ENCODE measurements around the gene NHEJ1.
A peak's percentile ranks its signal among the peaks of the same experiment; 100 is the strongest.
"Not testable (repeated sequence)": the region's sequence is repeated elsewhere in the genome, so short reads cannot be mapped to it uniquely, and the experiment has no call there.

The NHEJ1 gene

DNA sequence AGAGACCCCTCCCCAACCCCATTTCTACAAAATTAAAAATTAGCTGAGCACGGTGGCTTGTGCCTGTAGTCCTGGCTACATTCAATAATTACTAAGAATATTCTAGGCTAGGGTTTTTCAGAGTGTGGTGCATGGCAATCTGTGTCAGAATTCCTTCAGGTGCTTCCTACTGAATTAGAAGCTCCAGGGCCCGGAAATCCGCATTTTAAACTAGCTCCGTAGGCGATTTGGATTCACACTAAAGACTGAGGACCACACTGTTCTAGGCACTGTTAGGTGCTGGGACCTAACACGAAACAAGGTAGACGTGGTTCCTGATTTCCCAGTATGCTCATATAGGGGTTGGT is 45.3 kb upstream of the NHEJ1 start:
- H3K4me3 ChIP-seq (ENCODE audit: control insufficient read depth, low read depth, low read length), result peak overlapping the region; percentile 82
- DNase-seq (ENCODE audit: low read depth), result no peak

DNA sequence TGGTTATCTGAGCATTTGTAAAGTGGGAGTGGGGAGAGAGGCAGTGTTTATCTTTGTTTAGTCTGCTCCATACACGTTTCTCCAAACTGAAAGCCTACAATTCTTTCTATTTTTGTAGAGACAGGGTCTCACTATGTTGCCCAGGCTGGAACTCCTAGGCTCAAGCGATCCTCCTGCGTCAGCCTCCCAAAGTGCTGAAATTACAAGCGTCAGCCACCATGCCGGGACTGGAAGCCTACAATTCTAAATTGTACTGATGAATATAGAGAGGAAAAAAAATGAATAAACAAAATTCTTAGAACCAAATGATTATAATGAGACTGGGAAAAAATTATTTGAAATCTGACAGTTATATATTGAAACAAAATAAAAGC is 44.5 kb upstream of the NHEJ1 start:
- no peak for DNase-seq (ENCODE audit: low read depth)
- no peak overlapping the region for H3K4me3 ChIP-seq (ENCODE audit: control insufficient read depth, low read depth, low read length)
- TF ChIP-seq, protein P1, sequence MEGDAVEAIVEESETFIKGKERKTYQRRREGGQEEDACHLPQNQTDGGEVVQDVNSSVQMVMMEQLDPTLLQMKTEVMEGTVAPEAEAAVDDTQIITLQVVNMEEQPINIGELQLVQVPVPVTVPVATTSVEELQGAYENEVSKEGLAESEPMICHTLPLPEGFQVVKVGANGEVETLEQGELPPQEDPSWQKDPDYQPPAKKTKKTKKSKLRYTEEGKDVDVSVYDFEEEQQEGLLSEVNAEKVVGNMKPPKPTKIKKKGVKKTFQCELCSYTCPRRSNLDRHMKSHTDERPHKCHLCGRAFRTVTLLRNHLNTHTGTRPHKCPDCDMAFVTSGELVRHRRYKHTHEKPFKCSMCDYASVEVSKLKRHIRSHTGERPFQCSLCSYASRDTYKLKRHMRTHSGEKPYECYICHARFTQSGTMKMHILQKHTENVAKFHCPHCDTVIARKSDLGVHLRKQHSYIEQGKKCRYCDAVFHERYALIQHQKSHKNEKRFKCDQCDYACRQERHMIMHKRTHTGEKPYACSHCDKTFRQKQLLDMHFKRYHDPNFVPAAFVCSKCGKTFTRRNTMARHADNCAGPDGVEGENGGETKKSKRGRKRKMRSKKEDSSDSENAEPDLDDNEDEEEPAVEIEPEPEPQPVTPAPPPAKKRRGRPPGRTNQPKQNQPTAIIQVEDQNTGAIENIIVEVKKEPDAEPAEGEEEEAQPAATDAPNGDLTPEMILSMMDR (IDR thresholded peaks at IDR 0.05; ENCODE audit: control insufficient read depth, insufficient read depth, low read depth, low read length, missing control alignments), result no peak

More for the DNA sequence above, 45.3 kb upstream of the NHEJ1 start:
- TF ChIP-seq, protein P1 (IDR thresholded peaks at IDR 0.05; ENCODE audit: control insufficient read depth, insufficient read depth, low read depth, low read length, missing control alignments), result no peak

DNA sequence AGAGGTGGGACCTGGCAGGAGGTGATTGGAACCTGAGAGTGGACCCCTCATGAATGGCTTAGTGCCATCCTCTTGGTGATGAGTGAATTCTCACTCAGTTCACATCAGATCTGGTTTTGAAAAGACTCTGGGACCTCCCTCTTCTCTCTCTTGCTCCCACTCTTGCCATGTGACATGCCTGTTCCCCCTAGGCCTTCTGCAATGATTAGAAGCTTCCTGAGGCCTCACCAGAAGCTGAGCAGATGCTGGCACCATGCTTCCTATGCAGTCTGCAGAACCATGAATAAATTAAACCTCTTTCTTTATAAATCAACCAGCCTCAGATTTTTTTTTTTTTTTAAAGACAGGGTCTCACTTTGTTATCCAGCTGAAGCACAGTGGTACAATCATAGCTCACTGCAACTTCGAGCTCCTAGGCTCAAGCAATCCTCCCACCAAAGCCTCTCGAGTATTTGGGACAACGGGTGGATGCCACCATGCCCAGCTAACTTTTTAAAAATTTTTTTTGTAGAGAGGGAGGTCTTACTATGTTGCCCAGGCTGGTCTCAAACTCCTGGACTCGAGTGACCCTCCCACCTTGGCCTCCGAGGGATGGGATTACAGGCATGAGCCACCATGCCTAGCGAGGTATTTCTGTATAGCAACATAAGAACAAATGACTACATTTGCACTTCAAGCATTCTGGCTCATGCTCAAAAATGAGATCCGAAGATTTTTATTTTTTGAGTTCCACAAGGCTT is 44.0 kb upstream of the NHEJ1 start:
- H3K4me3 ChIP-seq (ENCODE audit: control insufficient read depth, low read depth, low read length), result no peak overlapping the region
- DNase-seq (ENCODE audit: low read depth), result no peak
- TF ChIP-seq, protein P1 (IDR thresholded peaks at IDR 0.05; ENCODE audit: control insufficient read depth, insufficient read depth, low read depth, low read length, missing control alignments), result no peak

DNA sequence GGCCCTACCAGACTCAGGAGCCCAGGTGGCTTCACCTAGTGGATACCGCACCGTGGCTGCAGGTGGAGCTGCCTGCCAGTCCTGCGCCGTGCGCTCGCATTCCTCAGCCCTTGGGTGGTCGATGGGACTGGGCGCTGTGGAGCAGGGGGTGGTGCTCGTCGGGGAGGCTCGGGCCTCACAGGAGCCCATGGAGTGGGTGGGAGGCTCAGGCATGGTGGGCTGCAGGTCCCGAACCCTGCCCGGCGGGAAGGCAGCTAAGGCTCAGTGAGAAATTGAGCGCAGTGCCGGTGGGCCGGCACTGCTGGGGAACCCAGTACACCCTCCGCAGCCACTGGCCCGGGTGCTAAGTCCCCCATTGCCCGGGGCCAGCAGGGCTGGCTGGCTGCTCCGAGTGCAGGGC is 40.7 kb upstream of the NHEJ1 start:
- not testable (repeated sequence) for H3K4me3 ChIP-seq (ENCODE audit: control insufficient read depth, low read depth, low read length); DNase-seq (ENCODE audit: low read depth)

DNA sequence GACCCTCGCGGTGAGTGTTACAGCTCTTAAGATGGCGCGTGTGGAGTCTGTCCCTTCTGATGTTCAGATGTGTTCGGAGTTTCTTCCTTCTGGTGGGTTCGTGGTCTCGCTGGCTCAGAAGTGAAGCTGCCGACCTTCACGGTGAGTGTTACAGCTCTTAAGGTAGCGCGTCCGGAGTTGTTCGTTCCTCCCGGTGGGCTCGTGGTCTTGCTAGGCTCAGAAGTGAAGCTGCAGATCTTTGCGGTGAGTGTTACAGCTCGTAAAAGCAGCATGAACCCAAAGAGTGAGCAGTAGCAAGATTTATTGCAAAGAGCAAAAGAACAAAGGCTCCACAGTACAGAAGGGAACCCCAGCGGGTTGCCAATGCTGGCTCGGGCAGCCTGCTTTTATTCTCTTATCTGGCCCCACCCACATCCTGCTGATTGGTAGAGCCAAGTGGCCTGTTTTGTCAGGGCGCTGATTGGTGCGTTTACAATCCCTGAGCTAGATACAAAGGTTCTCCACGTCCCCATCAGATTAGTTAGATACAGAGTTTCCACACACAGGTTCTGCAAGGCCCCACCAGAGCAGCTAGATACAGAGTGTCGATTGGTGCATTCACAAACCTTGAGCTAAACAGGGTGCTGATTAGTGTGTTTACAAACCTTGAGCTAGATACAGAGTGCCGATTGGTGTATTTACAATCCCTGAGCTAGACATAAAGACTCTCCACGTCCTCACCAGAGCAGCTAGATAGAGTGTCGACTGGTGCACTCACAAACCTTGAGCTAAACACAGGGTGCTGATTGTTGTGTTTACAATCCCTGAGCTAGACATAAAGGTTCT is 40.1 kb upstream of the NHEJ1 start:
- DNase-seq (ENCODE audit: low read depth); H3K4me3 ChIP-seq (ENCODE audit: control insufficient read depth, low read depth, low read length): not testable (repeated sequence)

DNA sequence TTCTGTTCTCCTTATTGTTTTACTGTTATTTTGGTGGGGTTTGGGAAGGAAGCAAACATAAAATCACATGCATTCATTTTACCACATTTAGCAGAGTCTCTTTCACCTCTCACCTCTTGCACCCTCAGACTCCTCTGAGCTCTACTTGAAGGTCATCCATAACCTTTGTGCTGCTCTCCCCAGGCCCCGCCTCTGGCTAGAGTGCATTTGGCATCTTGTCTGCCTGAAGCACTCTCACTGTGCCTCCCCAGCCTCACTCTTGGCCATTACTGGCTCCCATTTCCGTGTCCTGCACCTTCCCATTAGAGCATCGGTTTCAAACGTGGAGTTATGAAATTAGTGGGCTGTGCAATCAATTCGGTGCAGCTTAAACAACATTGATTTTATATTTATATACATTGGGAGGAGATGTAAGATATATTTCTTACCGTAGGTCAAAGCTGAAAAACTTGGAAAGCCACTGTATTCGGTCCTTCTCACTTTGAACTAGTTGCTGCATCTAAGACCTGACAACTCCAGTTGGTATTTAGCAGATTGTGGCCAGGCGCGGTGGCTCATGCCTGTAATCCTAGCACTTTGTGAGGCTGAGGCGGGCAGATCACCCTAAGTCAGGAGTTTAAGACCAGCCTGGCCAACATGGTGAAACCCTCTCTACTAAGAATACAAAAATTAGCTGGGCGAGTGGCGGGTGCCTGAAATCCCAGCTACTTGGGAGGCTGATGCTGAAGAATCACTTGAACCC is 39.0 kb upstream of the NHEJ1 start:
- no peak for DNase-seq (ENCODE audit: low read depth)
- TF ChIP-seq, protein P1 (IDR thresholded peaks at IDR 0.05; ENCODE audit: control insufficient read depth, insufficient read depth, low read depth, low read length, missing control alignments), result no peak
- no peak overlapping the region for H3K4me3 ChIP-seq (ENCODE audit: control insufficient read depth, low read depth, low read length)

DNA sequence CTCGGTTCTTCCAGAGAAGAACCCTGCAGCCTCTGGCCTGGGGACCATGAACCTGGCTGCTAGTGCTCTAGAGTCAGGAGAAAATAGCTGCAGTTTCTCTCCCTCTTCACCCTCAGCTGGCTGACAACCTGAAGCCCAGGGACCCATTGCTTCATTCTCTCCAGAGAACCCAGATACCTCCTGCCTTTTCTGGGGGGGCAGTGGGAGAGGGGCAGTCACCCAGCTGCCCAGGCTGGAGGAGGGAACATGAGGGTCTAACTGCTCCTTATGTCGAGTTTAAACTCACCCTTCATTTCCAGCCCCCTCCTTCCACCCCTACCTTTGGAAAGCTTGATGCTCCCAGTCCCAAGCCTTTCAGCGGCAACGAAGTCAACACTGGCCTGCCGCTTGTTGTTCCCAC is 38.4 kb upstream of the NHEJ1 start:
- no peak overlapping the region for H3K4me3 ChIP-seq (ENCODE audit: control insufficient read depth, low read depth, low read length)
- DNase-seq (ENCODE audit: low read depth), result no peak
- TF ChIP-seq, protein P1 (IDR thresholded peaks at IDR 0.05; ENCODE audit: control insufficient read depth, insufficient read depth, low read depth, low read length, missing control alignments), result no peak
